ENCODE measurements around the gene LTB4R2. TPM values are rescaled to one million over a fixed set of nuclear protein-coding genes. Genes with fewer than 3 reads are reported as not detected.

The LTB4R2 gene
- total RNA-seq, 2 donors from 2014 or later, result 0.98 to 1.4 TPM

DNA sequence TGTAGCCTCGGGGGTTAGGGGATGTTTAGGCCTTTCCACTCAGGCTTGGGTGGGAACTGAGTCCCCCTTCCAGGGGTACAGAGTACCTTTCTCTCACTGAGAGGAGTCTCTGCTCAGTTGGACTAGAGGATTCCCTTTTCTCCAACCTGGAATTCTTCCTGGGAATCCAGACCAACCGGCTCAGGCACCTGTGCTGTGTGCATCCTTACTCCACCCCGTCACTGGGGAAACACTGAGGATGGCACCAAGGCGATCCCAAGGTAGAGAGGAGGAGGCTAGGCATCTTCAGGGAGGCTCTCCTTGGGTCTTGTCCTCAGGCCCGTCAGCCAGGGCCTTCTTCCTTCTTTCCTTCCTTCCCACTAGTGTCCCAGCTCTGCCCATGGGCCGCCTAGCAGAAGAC is 46.1 kb upstream of the LTB4R2 start:
- no peak for DNase-seq (ENCODE audit: low spot score)
- TF ChIP-seq, protein P1, sequence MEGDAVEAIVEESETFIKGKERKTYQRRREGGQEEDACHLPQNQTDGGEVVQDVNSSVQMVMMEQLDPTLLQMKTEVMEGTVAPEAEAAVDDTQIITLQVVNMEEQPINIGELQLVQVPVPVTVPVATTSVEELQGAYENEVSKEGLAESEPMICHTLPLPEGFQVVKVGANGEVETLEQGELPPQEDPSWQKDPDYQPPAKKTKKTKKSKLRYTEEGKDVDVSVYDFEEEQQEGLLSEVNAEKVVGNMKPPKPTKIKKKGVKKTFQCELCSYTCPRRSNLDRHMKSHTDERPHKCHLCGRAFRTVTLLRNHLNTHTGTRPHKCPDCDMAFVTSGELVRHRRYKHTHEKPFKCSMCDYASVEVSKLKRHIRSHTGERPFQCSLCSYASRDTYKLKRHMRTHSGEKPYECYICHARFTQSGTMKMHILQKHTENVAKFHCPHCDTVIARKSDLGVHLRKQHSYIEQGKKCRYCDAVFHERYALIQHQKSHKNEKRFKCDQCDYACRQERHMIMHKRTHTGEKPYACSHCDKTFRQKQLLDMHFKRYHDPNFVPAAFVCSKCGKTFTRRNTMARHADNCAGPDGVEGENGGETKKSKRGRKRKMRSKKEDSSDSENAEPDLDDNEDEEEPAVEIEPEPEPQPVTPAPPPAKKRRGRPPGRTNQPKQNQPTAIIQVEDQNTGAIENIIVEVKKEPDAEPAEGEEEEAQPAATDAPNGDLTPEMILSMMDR (IDR thresholded peaks at IDR 0.05), result no peak
- H3K36me3 ChIP-seq, result peaks cover 9% of the 10 kb centered on the region
- no peaks in the 10 kb centered on the region for H3K4me1 ChIP-seq
- H3K9me3 ChIP-seq, result no peaks in the 10 kb centered on the region
- H3K27ac ChIP-seq, result no peak overlapping the region
- no peaks in the 10 kb centered on the region for H3K27me3 ChIP-seq
- no peak overlapping the region for H3K4me3 ChIP-seq

DNA sequence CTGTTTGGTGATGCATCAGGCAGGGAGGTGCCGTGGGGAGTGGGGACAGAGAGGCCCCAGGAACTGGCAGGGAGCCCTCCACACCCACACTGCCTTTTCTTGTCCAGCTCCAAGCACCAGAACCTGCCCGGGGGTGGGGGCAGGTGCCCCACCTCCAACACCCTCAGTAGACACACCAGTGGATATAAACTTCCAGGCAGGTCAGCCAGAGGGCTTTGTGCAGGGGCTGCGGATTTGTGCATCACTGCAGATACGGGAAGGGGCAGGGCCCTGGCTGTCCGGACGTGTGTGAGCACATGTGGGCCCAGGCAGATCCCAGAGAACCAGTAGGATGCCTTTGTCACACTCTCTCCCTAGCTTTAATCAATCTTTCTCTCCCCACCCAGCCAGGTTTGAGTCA is 45.6 kb upstream of the LTB4R2 start:
- no peak for DNase-seq (ENCODE audit: low spot score)
- Histone ChIP-seq H3K4me3 (no peak overlapping the region), H3K4me1 (no peaks in the 10 kb centered on the region), H3K36me3 (peaks cover 9% of the 10 kb centered on the region), H3K9me3 (no peaks in the 10 kb centered on the region), H3K27me3 (no peaks in the 10 kb centered on the region), H3K27ac (no peak overlapping the region)
- TF ChIP-seq, protein P1 (IDR thresholded peaks at IDR 0.05), result no peak

DNA sequence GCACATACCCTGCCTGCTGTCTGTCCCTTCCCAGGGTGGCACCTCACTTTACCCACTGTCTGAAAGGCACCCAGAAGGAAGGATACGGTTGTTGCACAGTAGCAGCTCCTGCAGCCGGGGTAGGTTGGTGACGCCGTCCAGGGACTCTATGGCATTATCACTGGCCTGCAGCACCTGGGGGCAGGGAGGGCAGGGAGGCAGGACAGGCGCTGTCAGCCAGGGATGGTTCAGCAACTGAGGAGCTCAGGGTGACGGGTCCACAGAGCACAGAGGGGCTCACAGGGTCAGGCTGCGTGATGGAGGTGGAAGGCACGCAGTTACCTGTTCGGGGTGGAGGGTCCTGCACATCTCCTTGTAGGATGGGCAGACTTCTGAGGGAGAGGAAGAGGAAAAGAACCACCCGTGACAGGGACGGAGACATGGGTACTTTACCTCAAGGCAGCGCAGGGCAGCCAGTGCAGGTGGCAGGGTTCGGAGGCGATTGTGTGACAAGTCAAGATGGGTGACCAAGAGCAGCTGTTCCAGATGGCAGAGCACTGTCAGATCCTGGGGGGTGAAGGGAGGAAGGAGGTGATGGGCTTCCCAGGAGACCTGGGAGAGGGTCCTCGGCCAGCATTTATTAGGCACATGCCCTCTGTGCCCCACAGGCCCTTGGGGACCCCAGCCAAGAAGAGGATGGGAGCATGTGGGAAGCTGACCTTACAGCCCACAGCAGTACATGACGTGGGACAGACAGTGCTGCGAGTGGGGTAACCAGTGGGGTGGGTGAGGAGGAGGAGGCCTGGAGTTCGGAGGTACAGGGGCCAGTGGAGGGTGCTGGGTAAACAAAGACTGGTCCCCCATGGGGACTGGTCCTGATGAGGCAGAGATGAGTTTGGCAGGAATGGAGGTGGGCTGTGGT is 43.3 kb upstream of the LTB4R2 start:
- Histone ChIP-seq H3K4me1 (peaks cover 0 to 6% of the 10 kb centered on the region in 2 donors), H3K4me3 (no peak overlapping the region), H3K27ac (no peak overlapping the region), H3K9me3 (no peaks in the 10 kb centered on the region), H3K27me3 (no peaks in the 10 kb centered on the region), H3K36me3 (peaks cover 9% of the 10 kb centered on the region)
- TF ChIP-seq, protein P1 (IDR thresholded peaks at IDR 0.05), result no peak
- no peak for DNase-seq (ENCODE audit: low spot score)

DNA sequence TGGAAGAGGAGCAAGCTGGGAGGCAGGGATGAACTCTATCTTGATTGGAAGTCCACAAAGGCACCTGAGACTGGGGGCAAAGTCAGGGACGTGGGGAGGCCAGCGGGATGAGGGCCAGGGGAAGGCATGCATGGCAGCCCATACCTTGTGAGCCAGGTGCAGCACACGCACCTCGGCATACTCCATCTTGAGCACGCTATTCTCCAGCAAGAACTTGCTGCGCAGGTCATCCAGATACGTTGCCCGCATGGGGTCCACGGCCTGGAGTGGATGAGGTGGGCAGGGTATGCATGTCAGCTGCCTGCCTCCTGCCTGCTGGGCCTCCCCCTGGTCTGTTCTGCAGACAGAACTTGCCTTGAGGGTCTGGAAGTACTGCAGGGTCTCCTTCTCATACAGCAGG is 42.4 kb upstream of the LTB4R2 start:
- TF ChIP-seq, protein P1 (IDR thresholded peaks at IDR 0.05), result no peak
- Histone ChIP-seq H3K36me3 (peaks cover 9% of the 10 kb centered on the region), H3K27ac (no peak overlapping the region), H3K9me3 (no peaks in the 10 kb centered on the region), H3K27me3 (no peaks in the 10 kb centered on the region), H3K4me3 (no peak overlapping the region), H3K4me1 (peaks cover 0 to 11% of the 10 kb centered on the region in 2 donors)
- no peak for DNase-seq (ENCODE audit: low spot score)

DNA sequence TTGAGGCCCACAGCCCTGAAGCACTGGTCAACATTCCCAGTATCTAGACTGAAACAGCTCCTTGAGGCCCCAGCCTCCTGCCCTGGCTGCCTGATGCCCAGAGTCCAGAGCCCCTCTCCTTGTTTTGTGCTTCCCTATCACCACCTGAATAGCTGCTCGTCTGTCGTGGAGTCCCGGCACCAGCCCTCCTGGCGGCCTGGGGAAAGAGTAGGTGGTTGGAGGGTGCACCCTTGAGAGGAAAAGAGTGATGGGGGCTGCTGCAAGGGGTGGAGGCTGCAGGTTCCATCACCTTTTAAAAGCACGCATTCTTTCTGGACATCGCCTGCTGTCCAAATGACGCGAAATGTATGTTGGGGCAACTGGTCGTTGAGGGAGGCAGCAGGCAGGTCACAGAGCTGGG is 41.7 kb upstream of the LTB4R2 start:
- peaks cover 0 to 11% of the 10 kb centered on the region in 2 donors for H3K4me1 ChIP-seq
- DNase-seq (ENCODE audit: low spot score), result no peak
- TF ChIP-seq, protein P1 (IDR thresholded peaks at IDR 0.05), result no peak
- H3K36me3 ChIP-seq, result peaks cover 9% of the 10 kb centered on the region
- no peaks in the 10 kb centered on the region for H3K9me3 ChIP-seq
- no peak overlapping the region for H3K4me3 ChIP-seq
- H3K27me3 ChIP-seq, result no peaks in the 10 kb centered on the region
- no peak overlapping the region for H3K27ac ChIP-seq

All from right atrium auricular region (tissue), 2 donors.